Activated T-cell treated with anti-CD3 and anti-CD28 coated beads, Interleukin-2, amount 50 U/mL, for 24 hours (primary cell): ENCODE measurements around the gene SH2D4B.
A peak's percentile ranks its signal among the peaks of the same experiment; 100 is the strongest.

ENCODE experiments used
- DNase-seq: peaks from one replicate; pipeline ENCODE4 v3.0.0-alpha.2; 2020
- H3K27ac Mint-ChIP-seq: 2 replicates; pipeline ENCODE4 v1.8.0; 2020; ENCODE audit warnings: mild to moderate bottlenecking, mixed read lengths
- H3K27me3 Mint-ChIP-seq: 2 replicates; pipeline ENCODE4 v1.8.0; 2020; ENCODE audit warnings: mixed read lengths
- H3K36me3 Mint-ChIP-seq: 2 replicates; pipeline ENCODE4 v1.8.0; 2020; ENCODE audit warnings: low read depth, mixed read lengths
- H3K4me1 Mint-ChIP-seq: 2 replicates; pipeline ENCODE4 v1.8.0; 2020; ENCODE audit warnings: low read depth, mixed read lengths
- H3K4me3 Mint-ChIP-seq: 2 replicates; pipeline ENCODE4 v1.8.0; 2020; ENCODE audit warnings: mild to moderate bottlenecking, moderate library complexity, mixed read lengths
- H3K9me3 Mint-ChIP-seq: 2 replicates; pipeline ENCODE4 v1.8.0; 2020; ENCODE audit warnings: mixed read lengths

The SH2D4B gene

DNA sequence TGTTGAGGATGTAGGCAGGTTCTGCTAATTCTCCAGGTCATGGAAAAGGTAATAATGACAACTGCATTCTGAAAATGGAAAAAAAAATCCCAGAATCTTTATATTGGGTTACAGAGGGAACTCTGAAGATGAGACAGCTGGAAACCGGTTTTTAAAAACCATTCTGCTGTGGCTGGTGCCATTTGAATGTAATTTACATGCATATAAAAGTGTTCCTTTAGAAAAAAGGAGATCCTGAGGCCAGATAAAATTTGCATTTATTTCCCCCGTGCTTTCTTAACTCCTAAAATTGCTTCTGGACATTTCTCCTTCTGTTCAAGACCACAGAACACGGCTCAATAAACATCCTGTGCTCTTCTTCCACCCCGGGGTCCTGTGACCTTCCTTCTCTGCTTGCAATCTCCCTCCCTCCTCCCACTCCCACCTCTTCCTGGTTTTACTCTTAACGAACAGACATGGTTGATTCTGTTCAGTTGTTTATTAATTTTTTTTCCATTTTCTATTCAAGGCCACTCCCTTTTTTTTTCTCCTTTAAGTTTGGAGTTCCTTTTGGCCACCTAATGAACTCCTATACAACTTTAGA lies 41.6 kb downstream of the SH2D4B start:
- no peaks in the 10 kb centered on the region for H3K36me3 Mint-ChIP-seq
- no peaks in the 10 kb centered on the region for H3K27me3 Mint-ChIP-seq
- DNase-seq, result no peak
- H3K4me1 Mint-ChIP-seq, result peaks cover 1% of the 10 kb centered on the region
- H3K27ac Mint-ChIP-seq, result no peak overlapping the region
- no peak overlapping the region for H3K4me3 Mint-ChIP-seq
- H3K9me3 Mint-ChIP-seq, result no peaks in the 10 kb centered on the region

DNA sequence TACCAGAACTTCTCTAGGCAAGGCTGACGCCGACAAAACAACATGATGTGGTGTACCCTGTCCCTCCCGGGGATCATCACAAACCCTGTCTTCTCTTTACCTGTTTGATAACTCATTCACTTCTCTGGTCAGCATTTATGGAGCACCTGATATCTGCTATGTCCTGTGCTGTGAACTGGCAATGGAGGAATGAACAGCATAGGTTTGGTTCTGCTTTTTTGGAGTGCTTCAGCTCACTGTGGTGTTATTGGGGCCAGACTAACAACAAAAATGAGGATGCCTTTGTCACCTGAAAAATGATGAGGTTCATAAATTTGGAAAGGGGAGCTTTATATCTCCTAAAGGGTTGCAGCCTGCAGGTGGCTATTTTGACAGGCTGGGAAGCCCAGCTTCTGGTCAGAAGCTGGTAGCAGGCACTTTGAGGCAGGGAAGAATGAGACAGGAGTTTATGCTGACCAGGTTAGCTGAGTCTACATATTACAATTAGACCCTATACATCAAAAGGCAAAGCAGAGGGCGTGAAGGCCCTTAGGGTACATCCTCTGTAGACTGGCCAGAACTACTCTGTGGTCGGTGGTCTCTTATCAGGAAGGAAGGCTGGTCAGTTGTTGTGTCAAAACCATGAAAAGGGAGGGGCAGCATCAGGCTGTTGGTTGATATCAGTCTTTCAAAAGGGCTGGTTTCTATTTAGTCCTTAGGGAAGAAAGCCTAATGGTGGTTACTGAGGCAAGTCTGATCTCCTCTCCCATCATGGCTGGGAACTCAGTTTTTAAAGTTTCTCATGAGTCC lies 42.3 kb downstream of the SH2D4B start:
- peaks cover 1% of the 10 kb centered on the region for H3K4me1 Mint-ChIP-seq
- no peak overlapping the region for H3K4me3 Mint-ChIP-seq
- H3K36me3 Mint-ChIP-seq, result no peaks in the 10 kb centered on the region
- H3K9me3 Mint-ChIP-seq, result no peaks in the 10 kb centered on the region
- no peak overlapping the region for H3K27ac Mint-ChIP-seq
- no peak for DNase-seq
- H3K27me3 Mint-ChIP-seq, result no peaks in the 10 kb centered on the region

DNA sequence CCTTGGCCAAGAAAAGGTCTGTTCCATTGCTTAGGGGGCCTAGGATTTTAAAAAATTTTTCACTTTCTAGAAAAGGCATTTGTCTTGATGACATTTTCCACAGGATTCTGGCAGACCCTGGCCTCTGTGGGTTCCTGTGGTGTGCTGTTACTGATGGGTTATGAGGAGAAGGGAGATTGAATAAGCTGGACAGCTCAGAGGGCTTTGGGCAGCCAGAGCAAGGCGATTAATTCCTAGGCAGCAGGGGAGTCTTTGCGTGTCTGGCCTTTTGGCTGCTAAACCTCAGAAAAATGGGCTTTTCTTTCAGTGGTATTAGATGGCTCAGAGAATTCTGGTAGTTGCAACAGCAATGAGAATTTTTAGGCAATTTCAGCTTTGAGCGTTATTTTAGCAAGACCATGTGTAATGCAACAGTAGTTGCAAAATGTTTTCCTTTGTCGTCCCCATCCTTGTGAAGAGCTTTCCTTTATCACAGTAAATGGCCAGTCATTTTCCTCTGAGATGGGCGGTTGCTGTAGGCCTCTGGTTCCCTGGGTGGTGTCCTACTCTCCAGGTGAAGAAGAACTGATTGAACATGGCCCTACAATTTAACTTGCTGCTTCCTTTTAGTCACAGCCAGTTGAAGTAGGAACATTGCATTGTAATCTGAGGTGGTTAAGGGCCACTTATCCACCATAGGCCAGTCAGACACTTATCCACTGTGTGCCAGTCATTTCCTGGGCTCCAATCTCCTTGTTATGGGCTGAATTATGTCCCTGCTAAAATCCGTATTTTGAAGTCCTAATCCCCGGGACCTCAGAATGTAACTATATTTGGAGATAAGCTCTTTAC lies 43.2 kb downstream of the SH2D4B start:
- Mint-ChIP-seq H3K4me1 (peaks cover 1% of the 10 kb centered on the region), H3K9me3 (no peaks in the 10 kb centered on the region), H3K27ac (no peak overlapping the region), H3K27me3 (no peaks in the 10 kb centered on the region), H3K4me3 (no peak overlapping the region), H3K36me3 (no peaks in the 10 kb centered on the region)
- no peak for DNase-seq

DNA sequence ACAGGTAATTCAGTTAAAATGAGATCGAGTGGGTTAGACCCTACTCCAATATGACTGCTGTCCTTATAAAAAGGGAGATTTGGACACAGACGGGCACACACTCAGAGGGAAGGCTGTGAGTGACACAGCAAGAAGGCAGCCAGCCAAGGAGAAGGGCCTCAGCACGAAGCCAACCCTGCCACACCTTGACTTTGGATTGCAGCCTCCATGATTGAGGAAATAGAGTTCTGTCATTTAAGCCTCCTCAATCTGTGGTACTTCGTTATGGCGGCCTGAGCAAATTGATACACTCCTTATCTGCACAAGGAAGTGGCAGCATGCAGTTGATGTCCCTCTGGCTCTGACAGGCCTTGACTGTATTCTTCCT lies 43.8 kb downstream of the SH2D4B start:
- Mint-ChIP-seq H3K4me1 (peaks cover 1% of the 10 kb centered on the region), H3K36me3 (no peaks in the 10 kb centered on the region), H3K9me3 (no peaks in the 10 kb centered on the region), H3K4me3 (no peak overlapping the region), H3K27me3 (no peaks in the 10 kb centered on the region), H3K27ac (no peak overlapping the region)
- DNase-seq, result no peak

DNA sequence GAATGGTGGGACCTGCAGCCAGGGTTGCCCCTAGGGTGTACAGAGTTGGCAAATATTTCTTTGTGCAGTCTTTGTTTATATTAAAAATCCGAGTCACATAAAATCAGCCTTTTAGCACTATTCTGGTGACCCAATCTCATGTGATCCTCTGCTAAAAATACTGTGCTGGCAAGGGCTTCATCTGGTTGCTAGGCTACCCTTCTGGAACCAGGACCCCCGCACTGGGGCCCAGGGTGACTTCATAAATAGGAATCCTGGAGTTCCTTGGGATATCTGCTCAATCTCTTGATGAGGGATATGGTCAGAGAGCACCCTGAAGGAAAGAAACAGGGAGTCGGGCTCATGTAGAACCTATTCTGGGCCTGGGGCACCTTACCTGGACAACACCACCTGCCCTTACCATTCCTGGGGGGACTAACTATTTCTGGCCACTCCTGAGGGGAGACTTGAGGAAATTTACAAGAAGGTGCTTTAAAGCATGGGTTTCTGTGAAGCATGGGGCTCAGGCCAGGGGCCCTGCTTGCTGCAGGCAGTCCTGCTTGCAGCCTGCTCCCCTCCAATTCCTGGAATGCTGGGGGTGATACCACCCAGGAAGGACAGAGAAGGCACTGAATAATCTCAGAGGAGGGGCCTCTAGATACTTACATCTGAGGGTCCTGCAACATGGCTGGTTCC lies 44.7 kb downstream of the SH2D4B start:
- no peak overlapping the region for H3K27ac Mint-ChIP-seq
- H3K4me1 Mint-ChIP-seq, result peaks cover 1% of the 10 kb centered on the region
- no peak overlapping the region for H3K4me3 Mint-ChIP-seq
- DNase-seq, result no peak
- no peaks in the 10 kb centered on the region for H3K36me3 Mint-ChIP-seq
- H3K27me3 Mint-ChIP-seq, result no peaks in the 10 kb centered on the region
- H3K9me3 Mint-ChIP-seq, result no peaks in the 10 kb centered on the region

DNA sequence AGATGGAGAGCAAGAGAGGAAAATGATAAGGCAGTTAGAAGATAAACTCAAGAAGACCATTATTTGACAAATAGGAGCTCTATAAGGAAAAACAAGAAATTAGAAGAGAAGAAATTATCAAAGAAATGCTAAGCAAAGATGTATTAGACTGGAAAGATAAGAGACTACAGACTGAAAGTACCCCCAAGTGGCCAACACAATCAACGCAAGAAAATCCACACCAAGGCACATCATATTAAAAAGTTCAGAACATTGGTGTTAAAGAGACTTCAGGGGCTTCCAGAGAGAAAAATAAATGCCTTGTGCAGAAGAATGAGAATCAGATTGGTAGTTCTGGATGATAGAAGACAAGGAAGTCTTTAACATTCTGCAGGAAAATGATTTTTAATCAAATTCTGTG lies 46.0 kb downstream of the SH2D4B start:
- DNase-seq, result no peak
- no peak overlapping the region for H3K4me3 Mint-ChIP-seq
- H3K4me1 Mint-ChIP-seq, result peaks cover 1% of the 10 kb centered on the region
- H3K36me3 Mint-ChIP-seq, result no peaks in the 10 kb centered on the region
- no peaks in the 10 kb centered on the region for H3K27me3 Mint-ChIP-seq
- no peaks in the 10 kb centered on the region for H3K9me3 Mint-ChIP-seq
- H3K27ac Mint-ChIP-seq, result no peak overlapping the region

DNA sequence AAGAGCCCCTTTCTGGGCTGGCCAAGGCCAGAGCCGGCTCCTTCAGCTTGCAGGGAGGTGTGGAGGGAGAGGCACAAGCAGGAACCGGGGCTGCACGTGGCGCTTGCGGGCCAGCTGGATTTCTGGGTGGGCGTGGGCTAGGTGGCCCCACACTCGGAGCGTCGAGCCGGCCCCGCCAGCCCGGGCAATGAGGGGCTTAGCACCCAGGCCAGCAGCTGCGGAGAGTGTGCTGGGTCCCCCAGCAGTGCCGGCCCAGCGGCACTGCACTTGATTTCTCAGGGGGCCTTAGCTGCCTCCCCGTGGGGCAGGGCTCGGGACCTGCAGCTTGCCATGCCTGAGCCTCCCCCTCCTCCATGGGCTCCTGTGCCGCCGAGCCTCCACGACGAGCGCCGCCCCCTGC lies 48.1 kb downstream of the SH2D4B start:
- Mint-ChIP-seq H3K27ac (no peak overlapping the region), H3K9me3 (no peaks in the 10 kb centered on the region), H3K4me3 (no peak overlapping the region), H3K27me3 (no peaks in the 10 kb centered on the region), H3K36me3 (no peaks in the 10 kb centered on the region), H3K4me1 (no peaks in the 10 kb centered on the region)
- no peak for DNase-seq

DNA sequence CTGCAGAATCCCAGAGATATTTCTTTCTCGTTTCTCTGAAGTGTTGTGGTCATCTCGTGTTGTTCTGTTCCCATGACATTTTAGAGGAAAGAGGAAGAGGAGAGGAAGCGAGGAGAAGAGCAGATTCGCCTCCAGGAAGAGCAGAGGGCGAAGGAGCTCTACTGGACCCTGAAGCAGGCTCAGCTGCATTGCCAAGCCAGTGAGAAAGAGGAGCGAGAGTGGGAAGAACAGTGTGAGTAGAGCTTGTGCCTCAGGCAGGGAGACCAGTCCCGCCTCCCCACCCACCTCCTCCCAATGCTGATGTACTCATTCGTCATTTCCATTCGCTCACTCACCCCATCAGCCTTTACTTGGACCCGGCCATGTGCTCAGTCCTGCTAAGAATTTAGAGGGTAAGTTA lies 50.8 kb downstream of the SH2D4B start:
- no peak for DNase-seq
- no peak overlapping the region for H3K4me3 Mint-ChIP-seq
- H3K4me1 Mint-ChIP-seq, result no peaks in the 10 kb centered on the region
- no peaks in the 10 kb centered on the region for H3K36me3 Mint-ChIP-seq
- H3K9me3 Mint-ChIP-seq, result no peaks in the 10 kb centered on the region
- no peak overlapping the region for H3K27ac Mint-ChIP-seq
- no peaks in the 10 kb centered on the region for H3K27me3 Mint-ChIP-seq

DNA sequence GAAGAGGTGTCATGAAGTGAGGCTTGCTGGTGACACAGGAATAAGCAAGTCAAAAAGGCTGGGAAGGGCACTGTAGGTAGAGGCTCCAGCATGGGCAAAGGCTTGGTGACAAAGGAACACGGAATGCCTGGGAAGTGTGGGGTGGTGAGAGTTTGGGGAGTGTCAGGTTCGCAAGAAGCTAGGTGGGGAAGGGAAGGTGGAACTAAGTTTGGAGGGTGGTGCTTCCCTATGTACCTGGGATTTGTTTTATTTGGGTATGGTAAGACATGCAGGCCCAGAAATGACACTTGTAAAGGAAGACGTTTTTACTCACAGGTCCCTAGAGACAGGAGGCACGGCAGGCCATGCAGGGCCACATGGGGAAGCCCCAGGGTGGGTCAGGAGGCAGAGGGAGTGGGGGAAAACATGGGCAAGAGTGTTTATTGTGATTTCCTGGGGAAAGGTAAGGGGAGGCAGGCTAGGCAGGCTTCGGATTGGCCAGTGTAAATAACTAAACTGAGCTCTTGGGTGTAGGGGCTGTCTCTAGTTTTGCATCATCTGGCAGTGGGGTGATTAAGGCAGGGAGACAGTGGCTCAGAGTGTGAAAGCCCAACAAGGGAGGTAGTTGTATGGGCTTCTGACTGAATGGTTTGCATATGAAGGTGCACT lies 52.1 kb downstream of the SH2D4B start:
- Mint-ChIP-seq H3K4me3 (no peak overlapping the region), H3K36me3 (no peaks in the 10 kb centered on the region), H3K27ac (no peak overlapping the region), H3K27me3 (no peaks in the 10 kb centered on the region), H3K9me3 (no peaks in the 10 kb centered on the region), H3K4me1 (no peaks in the 10 kb centered on the region)
- no peak for DNase-seq

DNA sequence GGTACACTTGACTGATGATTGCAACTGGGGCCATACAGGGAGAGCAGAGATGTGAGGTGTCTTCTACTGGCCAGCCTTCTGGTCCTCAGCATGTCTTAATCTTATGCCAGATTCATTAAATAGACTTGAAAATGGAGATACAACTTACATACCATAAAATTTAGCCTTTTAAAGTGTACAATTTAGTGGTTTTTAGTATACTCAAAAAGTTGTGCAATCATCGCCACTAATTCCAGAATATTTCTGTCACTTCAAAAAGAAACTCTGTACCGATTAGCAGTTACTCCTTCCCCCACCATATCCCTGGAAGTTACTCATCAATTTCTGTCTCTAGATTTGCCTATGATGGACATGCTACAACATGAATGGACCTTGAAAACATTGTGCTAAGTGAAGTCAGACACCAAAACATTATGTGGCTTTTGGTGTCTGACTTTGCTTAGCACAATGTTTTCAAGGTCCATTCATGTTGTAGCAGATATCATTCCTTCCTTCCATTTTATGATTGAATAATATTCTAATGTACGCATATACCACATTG lies 53.0 kb downstream of the SH2D4B start:
- no peak overlapping the region for H3K27ac Mint-ChIP-seq
- no peaks in the 10 kb centered on the region for H3K27me3 Mint-ChIP-seq
- H3K4me1 Mint-ChIP-seq, result no peaks in the 10 kb centered on the region
- no peaks in the 10 kb centered on the region for H3K9me3 Mint-ChIP-seq
- H3K36me3 Mint-ChIP-seq, result no peaks in the 10 kb centered on the region
- H3K4me3 Mint-ChIP-seq, result no peak overlapping the region
- no peak for DNase-seq

DNA sequence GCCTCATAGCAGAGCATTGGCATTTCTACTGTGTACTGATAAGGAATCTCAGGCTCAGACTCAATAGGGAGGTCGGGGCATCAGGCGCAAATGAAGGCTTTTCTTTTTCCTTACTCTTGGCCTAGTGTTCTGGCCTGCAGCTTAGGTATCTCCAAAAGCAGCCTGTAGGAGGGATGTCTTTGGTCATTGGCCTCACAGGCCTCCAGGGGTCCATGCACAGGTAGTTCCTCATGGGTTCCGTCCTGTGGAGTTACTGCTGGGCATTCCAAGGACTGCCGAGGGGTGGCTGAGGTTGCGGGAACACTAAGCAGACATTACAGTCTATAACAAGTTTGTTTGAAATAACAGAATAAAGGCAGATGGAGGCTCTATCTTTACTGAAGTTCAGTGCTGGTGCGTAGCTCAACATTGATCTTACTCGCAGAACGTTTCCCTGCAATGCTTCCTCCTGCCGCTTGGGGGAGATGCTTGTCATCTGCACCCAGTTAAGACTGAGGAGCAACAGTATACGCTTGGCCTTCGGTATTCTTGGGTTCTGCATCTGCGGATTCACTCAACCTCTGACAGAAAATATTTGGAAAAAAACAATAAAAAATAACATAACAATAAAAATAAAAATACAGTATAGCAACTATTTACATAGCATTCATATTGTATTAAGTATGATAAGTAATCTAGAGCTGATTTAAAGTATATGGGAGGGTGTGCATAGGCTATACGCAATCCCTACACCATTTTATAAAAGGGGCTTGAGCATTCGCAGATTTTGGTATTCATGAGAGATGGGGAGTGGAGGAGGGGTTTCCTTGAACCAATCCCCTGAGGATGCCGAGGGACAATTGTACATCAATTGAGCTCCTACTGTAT lies 58.9 kb downstream of the SH2D4B start:
- Mint-ChIP-seq H3K9me3 (no peaks in the 10 kb centered on the region), H3K27ac (no peak overlapping the region)

DNA sequence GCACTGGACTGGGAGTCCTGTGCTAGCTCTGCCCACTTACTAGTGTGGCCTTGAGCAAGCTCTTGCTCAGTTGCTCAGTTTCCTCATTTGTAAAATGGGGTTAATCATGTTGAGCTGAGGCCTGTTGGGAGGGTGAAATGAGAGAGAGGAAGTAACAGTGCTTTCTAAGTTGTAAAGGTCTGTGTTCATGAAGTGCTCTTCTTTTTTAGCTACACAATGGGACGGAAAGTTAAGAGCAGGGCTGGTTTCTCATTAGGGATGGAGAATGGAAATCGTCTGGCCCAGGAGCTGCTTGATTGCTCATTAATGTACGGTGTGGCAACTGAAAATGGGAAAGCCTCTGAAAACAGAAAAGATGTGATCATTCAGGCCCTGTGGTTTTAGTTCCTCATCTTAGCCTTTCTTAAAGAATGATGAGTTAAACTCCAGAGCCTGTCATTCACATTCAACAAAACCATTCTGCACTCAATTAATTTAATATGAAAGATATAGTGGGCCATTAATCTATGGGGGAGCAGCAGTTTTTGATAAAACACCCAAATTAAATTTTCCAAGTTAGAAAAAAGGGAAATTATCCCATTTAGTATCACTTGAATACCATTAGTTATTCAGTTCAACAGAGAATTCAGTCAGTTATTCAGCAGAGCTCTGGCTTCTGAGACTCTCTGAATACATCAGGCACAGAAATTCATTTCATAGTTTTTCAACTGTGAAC lies 60.5 kb downstream of the SH2D4B start:
- Mint-ChIP-seq H3K4me1 (no peaks in the 10 kb centered on the region), H3K36me3 (no peaks in the 10 kb centered on the region), H3K27me3 (no peaks in the 10 kb centered on the region), H3K9me3 (no peaks in the 10 kb centered on the region), H3K27ac (no peak overlapping the region), H3K4me3 (no peak overlapping the region)
- DNase-seq, result no peak

More for the DNA sequence above, 58.9 kb downstream of the SH2D4B start:
- DNase-seq, result peak; percentile 38
- Mint-ChIP-seq H3K4me3 (no peak overlapping the region), H3K36me3 (no peaks in the 10 kb centered on the region), H3K4me1 (no peaks in the 10 kb centered on the region), H3K27me3 (no peaks in the 10 kb centered on the region)

DNA sequence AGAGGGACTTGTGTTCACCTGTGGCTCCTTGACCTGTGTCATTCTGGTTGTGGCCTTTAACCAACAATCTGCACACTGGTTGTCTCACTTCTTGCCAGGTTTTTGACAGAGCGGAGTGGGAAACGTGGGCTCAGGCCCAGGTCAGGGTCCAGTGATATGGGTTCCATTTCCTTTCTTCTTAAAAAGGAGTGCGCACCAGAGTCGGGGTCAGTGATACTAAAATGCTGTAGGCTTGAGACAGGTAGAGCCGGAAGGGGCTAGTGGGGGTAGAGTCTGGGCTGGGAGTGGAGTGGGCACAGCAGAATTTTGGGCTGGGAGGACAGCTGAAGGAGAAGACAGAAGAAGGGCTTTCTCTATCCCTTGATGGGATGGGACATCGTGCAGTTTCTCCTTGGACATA lies 61.2 kb downstream of the SH2D4B start:
- DNase-seq, result no peak
- no peak overlapping the region for H3K27ac Mint-ChIP-seq
- H3K9me3 Mint-ChIP-seq, result no peaks in the 10 kb centered on the region
- H3K27me3 Mint-ChIP-seq, result no peaks in the 10 kb centered on the region
- no peak overlapping the region for H3K4me3 Mint-ChIP-seq
- no peaks in the 10 kb centered on the region for H3K36me3 Mint-ChIP-seq
- H3K4me1 Mint-ChIP-seq, result no peaks in the 10 kb centered on the region
